Body of pancreas (tissue), 4 donors: ENCODE measurements around the gene PROCR. TPM values are rescaled to one million over a fixed set of nuclear protein-coding genes. Genes with fewer than 3 reads are reported as not detected.

Experiments used
- ATAC-seq: fragments of 150-250 bp; one replicate; pipeline ENCODE4 v1.9.1; 2016
- DNase-seq, 4 donors: peaks; one replicate each; pipeline ENCODE4 v3.0.0-alpha.2; 2019
- H3K27ac ChIP-seq, 4 donors: fragments of 200-600 bp; sonication (generic); 1 replicate in 3 of 4; 2 replicates in 1 of 4; pipeline versions ENCODE4 v1.5.1 to v1.6.1; 2016 to 2019; ENCODE audit warnings: mild to moderate bottlenecking in 1 of 4, mixed read lengths in 1 of 4, moderate library complexity in 1 of 4
- H3K27me3 ChIP-seq, 2 donors: fragments of 200-600 bp; sonication (generic); one replicate each; pipeline ENCODE4 v1.6.0; 2016; ENCODE audit warnings: mild to moderate bottlenecking in 1 of 2
- H3K36me3 ChIP-seq, 2 donors: fragments of 200-600 bp; sonication (generic); replicated peaks in 1 of 2; 2 replicates each; pipeline ENCODE4 v1.5.1; 2016; ENCODE audit warnings: low read depth in 2 of 2; ENCODE audit not compliant: insufficient read depth in 1 of 2
- H3K4me1 ChIP-seq: fragments of 200-600 bp; sonication (generic); one replicate; pipeline ENCODE4 v1.6.0; 2016
- H3K4me3 ChIP-seq, 2 donors: fragments of 200-600 bp; sonication (generic); 1 replicate in 1 of 2; 2 replicates in 1 of 2; pipeline ENCODE4 v1.5.1; 2016 to 2019
- H3K9me3 ChIP-seq, 3 donors: fragments of 200-600 bp; sonication (generic); 1 replicate in 2 of 3; 2 replicates in 1 of 3; pipeline ENCODE4 v1.5.1; 2016
- POLR2A ChIP-seq, 3 donors: fragments of 450-650 bp; IDR thresholded peaks; one replicate each; pipeline ENCODE4 v1.6.1; 2016; ENCODE audit warnings: antibody characterized with exemption in 3 of 3, mild to moderate bottlenecking in 2 of 3
- WGBS, 2 donors: methylation state at CpG; one replicate each; pipeline ENCODE4 v1.1.5; 2017; 5-methylcytosine and 5-hydroxymethylcytosine counted together
- intact Hi-C: fragments of 100-400 bp; cut with DNase I; formaldehyde crosslinking; loops from one replicate; pipeline ENCODE4 v1.15.1; 2023
- total RNA-seq, 2 donors: library from RNA; depleted of rRNA; stranded (reverse); fragments of >200 nt; gene quantifications; one replicate each; pipeline ENCODE4 v1.1.0, GENCODE V29; 2016
- TF ChIP-seq, protein P1 (sequence below), 7 experiments: fragments of 450-650 bp in 4 of 7; fragments of 200-600 bp in 3 of 7; sonication (generic) in 3 of 7; IDR thresholded peaks; one replicate each; pipeline ENCODE4 v1.5.1; 2016 to 2019; ENCODE audit warnings: antibody characterized with exemption in 7 of 7

Gene PROCR
- total RNA-seq, 2 donors from 2014 or later = 4.0 to 14.8 TPM

DNA sequence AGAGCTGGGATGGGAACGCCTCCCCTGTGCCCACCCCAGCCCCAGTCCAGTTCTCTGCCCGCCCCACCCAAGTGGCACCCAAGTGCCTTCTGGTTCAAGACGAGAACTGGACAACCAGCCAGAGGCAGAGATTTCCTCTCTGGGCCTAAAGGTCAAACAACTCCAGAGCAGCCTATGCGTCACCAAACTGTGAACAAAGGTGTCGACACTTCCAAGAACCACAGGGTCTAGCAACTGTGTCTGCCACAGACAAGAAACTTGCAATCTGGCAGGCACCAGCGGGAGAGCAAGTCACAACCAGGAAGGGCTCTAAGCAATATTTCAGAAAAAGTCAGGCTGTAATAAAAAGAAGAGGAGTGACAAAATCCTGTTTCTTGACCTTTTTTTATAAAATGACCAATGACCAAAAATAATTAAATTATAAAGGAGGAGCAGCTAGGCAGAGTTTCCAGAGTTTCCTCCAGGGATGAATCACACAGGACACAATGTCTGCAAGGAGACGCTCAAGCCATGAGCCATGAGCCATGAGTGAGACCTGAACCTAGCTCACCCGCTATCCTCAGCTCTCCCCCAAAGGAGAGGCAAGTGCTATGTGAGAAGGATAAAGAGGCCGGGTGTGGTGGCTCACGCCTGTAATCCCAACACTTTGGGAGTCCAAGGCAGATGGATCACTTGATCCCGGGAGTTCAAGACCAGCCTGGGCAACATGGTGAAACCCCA lies 35.8 kb upstream of the PROCR start:
- Histone ChIP-seq H3K27ac (no peak overlapping the region), H3K4me3 (no peak overlapping the region), H3K27me3 (no peaks in the 10 kb centered on the region), H3K4me1 (peaks cover 12% of the 10 kb centered on the region), H3K36me3 (peaks cover 0 to 33% of the 10 kb centered on the region in 2 donors), H3K9me3 (no peaks in the 10 kb centered on the region)
- intact Hi-C loops = no loop called here
- DNase-seq = peak in 1 of 4 donors; percentile 6
- no peak for TF ChIP-seq POLR2A (IDR thresholded peaks at IDR 0.05)
- TF ChIP-seq, protein P1, sequence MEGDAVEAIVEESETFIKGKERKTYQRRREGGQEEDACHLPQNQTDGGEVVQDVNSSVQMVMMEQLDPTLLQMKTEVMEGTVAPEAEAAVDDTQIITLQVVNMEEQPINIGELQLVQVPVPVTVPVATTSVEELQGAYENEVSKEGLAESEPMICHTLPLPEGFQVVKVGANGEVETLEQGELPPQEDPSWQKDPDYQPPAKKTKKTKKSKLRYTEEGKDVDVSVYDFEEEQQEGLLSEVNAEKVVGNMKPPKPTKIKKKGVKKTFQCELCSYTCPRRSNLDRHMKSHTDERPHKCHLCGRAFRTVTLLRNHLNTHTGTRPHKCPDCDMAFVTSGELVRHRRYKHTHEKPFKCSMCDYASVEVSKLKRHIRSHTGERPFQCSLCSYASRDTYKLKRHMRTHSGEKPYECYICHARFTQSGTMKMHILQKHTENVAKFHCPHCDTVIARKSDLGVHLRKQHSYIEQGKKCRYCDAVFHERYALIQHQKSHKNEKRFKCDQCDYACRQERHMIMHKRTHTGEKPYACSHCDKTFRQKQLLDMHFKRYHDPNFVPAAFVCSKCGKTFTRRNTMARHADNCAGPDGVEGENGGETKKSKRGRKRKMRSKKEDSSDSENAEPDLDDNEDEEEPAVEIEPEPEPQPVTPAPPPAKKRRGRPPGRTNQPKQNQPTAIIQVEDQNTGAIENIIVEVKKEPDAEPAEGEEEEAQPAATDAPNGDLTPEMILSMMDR (IDR thresholded peaks at IDR 0.05) = no peak
- ATAC-seq = no peak
- 87 to 94% methylated on average over 11 of the region's 11 CpGs for WGBS, 2 donors

DNA sequence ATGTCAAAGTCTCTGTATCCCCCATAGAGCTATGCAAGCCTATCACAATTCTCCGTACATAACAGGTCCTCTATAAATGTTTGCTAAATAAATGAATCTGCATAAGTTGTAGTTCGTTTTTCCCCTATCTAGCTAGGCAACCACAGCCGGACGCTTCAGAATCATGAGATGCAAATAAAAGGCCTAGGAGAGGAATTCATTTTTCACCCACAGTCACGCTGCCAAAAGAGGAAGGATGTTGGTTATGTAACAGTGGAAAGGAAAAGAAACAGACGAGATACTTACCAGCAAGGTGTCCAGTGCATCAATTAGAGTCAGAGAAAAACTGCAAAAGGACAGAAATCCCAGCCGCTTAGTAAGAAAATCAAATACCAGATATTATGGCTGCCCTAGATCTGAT lies 27.2 kb upstream of the PROCR start:
- Histone ChIP-seq H3K4me1 (peaks cover 25% of the 10 kb centered on the region), H3K27me3 (no peaks in the 10 kb centered on the region), H3K9me3 (no peaks in the 10 kb centered on the region), H3K4me3 (no peak overlapping the region), H3K36me3 (peaks cover 0 to 5% of the 10 kb centered on the region in 2 donors), H3K27ac (no peak overlapping the region)
- no peak for TF ChIP-seq POLR2A (IDR thresholded peaks at IDR 0.05)
- TF ChIP-seq, protein P1 (IDR thresholded peaks at IDR 0.05) = no peak
- ATAC-seq = no peak
- intact Hi-C loops = loop anchor here (5.0 to 10.0 kb wide), 3 partner anchors 68 to 310 kb away; partner anchors contain the start of genes CEP250 and MMP24OS
- 48 to 68% methylated on average over 7 of the region's 7 CpGs for WGBS, 2 donors
- DNase-seq = peak in 1 of 4 donors; percentile 19

GRCh38 chr20:35145141-35145564 lies 26.7 kb upstream of the PROCR start:
- no peaks in the 10 kb centered on the region for H3K9me3 ChIP-seq
- H3K36me3 ChIP-seq = peaks cover 0 to 5% of the 10 kb centered on the region in 2 donors
- TF ChIP-seq, protein P1 (IDR thresholded peaks at IDR 0.05) = peak in 6 of 7 experiments; percentile 21 to 98 (median 62)
- TF ChIP-seq POLR2A (IDR thresholded peaks at IDR 0.05) = no peak
- intact Hi-C loops = loop anchor here (10.0 kb wide), 2 partner anchors 130 to 310 kb away; partner anchors contain the start of genes CEP250 and MMP24OS
- 24 to 35% methylated on average over 2 of the region's 2 CpGs for WGBS, 2 donors
- peaks cover 25% of the 10 kb centered on the region for H3K4me1 ChIP-seq
- DNase-seq (peak in 2 of 4 donors; percentile 22 to 52), ATAC-seq (no peak)
- peak overlapping the region in 1 of 4 donors; percentile 10 for H3K27ac ChIP-seq
- H3K27me3 ChIP-seq = no peaks in the 10 kb centered on the region
- no peak overlapping the region for H3K4me3 ChIP-seq

- peaks cover 0 to 5% of the 10 kb centered on the region in 2 donors for H3K36me3 ChIP-seq
- H3K4me1 ChIP-seq = peaks cover 25% of the 10 kb centered on the region
- DNase-seq (peak; percentile 8 to 34 (median 31)), ATAC-seq (peak; percentile 15)
- 1 to 3% methylated on average over 11 to 23 of the region's 23 CpGs for WGBS, 2 donors
- peak overlapping the region; percentile 43 to 57 for H3K4me3 ChIP-seq
- peak overlapping the region; percentile 75 to 91 (median 82) for H3K27ac ChIP-seq
- no peak for TF ChIP-seq POLR2A (IDR thresholded peaks at IDR 0.05)
- TF ChIP-seq, protein P1 (IDR thresholded peaks at IDR 0.05) = peak in 1 of 7 experiments; percentile 7
- intact Hi-C loops = loop anchor here (10.0 kb wide), 2 partner anchors 128 to 308 kb away; partner anchors contain the start of genes CEP250 and MMP24OS
- H3K9me3 ChIP-seq = no peaks in the 10 kb centered on the region
- no peaks in the 10 kb centered on the region for H3K27me3 ChIP-seq
Observed at GRCh38 chr20:35146299-35146919, 25.5 kb upstream of the PROCR start.
